Activated CD8-positive, alpha-beta memory T cell treated with anti-CD3 and anti-CD28 coated beads for 1 hour (primary cell): ENCODE results near the gene CFAP52.
"Not testable (repeated sequence)": the region's sequence is repeated elsewhere in the genome, so short reads cannot be mapped to it uniquely, and the experiment has no call there.

Experiments
- DNase-seq, 2 donors: peaks; one replicate each; pipeline ENCODE4 v3.0.0-alpha.2; 2020; ENCODE audit warnings: low read depth in 1 of 2; ENCODE audit errors: extremely low read depth in 1 of 2

CFAP52 gene, protein sequence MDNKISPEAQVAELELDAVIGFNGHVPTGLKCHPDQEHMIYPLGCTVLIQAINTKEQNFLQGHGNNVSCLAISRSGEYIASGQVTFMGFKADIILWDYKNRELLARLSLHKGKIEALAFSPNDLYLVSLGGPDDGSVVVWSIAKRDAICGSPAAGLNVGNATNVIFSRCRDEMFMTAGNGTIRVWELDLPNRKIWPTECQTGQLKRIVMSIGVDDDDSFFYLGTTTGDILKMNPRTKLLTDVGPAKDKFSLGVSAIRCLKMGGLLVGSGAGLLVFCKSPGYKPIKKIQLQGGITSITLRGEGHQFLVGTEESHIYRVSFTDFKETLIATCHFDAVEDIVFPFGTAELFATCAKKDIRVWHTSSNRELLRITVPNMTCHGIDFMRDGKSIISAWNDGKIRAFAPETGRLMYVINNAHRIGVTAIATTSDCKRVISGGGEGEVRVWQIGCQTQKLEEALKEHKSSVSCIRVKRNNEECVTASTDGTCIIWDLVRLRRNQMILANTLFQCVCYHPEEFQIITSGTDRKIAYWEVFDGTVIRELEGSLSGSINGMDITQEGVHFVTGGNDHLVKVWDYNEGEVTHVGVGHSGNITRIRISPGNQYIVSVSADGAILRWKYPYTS

DNA sequence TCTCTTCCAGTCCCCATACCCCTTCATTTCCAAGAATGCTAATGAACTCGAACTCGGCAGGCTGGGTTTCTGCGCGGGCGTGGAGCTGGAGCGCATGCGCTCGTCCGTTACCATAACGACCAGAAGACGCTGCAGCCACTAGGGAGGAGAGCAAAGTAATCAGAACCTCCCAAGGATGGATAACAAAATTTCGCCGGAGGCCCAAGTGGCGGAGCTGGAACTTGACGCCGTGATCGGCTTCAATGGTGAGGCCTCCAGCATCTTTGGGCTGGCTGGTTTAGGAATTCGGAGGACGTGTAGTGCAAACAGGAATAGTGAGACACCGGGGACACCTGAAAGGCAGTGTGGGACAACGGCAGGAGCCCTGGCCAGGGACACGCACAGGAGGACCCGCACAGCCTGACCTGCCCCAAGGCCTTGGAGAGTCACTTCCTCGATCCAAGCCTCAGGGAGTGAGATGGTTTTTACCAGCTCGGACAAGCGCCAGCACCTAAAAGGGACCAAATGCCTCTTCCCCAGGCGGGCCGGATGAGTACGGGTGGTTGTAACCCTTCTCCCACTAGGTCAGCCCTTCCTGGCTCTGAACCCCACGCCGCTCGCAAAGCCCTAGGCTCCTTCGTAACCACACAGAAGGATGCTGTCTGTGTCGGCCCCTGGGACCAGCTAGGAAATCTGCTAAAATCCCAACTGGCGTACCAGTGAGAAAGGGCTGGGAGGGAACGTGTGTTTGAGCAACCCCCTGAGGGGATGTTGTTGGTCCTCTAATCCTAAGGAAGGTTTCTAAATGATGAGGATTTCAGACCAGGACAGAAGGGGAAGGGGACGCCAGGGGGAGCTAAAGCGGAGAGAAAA, at the start of gene CFAP52:
CFAP52 (plus strand) TSS at position 122 of the 852 bp plus-strand sequence; CDS start at position 176, 54 bp downstream.
- DNase-seq: peak; percentile 26 to 61

DNA sequence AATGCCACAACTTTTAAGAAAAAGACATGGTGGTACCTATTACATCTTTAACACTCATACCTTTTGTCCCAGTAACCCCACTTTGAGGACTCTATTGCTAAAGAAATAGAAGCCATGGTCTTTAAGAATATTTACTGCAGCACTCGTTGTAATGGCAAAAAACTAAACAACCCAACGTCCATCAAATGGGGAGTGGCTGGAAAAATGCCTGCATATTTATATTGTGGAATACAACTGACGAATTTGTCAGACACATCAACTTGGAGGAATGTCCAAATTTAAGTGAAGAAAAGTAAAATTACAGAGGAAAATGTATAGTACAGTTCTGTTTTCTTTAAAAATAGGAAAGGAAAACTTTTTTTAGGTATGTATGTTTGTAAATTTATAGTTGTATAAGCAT, 48.7 kb upstream of the CFAP52 start:
- no peak for DNase-seq

DNA sequence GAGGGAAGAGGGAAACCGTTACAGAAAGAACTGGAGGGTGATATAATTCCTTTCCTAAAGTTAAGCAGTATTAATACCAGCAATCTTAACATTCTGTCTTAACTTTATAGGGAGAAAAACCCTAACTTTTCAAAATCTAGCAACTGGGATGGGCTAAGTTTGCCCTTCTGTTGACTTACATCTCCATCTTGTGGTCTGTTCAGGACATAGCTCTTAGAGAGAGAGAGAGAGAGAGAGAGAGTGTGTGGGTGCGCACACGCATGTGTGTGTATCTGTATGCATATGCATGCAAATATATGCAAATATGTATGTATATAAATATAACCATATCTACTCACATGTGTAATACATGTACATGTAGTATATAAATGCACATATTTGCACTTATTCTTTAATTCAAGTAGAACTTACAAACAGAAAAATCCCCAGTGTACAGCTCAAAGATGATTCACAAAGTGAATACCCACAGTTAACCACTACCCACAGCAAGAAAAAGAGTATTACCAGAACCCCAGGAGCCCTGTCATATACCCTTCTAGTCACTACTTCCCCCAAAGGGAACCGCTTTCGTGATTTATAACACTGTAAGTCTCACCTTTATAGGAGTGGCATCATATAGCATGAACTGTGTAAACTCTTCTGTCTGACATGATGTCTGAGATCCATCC, 47.3 kb upstream of the CFAP52 start:
- DNase-seq: no peak

DNA sequence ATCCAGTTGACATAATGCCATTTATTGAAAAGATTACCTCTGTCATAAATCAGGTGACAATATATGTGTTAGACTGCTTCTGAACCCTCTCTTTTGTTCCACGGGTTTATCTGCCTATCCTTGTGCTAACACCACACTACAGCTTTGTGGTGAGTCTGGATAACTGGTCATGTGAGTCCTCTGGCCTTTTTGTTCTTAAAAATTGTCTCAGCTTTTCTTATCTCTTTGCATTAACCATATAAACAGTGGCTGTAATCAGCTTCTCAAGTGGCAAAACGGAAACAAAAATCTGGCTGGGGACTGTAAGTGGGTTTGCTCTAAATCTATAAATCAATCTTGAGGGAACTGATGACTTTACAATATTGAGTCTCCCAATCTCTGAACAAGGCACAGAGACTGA, 45.4 kb upstream of the CFAP52 start:
- DNase-seq: no peak

DNA sequence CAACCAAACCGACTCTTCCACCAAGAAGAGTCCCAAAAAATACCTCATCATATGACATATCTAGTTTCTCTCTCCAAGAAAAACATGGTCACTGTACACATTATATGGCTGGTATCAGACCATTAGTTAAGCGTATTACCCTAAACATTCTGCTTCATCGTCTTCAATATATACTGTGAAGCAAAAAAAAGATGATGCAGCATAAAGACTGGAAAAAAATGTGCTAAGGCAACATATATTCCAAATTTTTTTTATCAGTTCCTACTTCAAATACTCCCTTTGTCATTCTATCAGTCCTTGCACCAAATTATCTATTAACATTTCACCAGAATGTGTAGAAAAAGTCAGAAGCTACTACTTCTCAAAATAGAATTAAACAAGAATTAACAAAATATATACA, 43.7 kb upstream of the CFAP52 start:
- DNase-seq: no peak

DNA sequence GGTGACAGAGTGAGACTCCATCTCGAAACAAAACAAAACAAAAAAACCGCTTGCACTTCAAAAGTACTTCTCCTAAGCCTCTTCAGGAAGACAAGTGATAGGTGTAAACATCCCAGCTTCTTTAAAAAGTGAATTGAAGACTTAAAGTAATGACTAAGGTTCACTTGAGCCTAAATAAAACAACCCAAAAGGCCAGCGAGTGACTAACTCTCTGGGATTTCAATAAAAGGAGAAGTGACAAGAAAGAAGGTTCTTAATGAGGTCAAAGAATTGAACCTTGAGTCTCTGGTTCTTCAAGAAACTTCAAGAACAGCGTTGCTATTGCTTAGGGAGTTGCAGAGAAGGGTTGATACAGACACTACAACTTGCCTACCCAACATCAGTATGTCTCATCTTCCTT, 43.0 kb upstream of the CFAP52 start:
- no peak for DNase-seq

DNA sequence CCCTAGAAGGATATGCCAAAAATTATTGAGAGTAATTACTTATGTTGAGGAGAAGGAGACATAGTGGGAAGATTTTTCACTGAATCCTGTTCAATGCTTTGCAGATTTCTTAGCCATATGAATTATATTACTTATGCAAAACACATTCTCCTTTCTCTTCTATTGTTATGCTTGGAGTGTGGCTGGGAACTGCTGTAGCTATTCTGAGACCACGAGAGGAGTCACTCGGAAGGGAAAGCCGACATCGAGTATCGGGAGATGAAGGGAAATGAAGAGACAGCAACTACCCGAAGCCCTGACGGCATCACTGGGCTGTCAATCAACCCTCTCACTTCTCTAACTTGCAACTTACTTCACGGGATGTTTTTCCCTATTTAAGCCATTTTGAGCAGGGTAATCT, 40.4 kb upstream of the CFAP52 start:
- DNase-seq: no peak

DNA sequence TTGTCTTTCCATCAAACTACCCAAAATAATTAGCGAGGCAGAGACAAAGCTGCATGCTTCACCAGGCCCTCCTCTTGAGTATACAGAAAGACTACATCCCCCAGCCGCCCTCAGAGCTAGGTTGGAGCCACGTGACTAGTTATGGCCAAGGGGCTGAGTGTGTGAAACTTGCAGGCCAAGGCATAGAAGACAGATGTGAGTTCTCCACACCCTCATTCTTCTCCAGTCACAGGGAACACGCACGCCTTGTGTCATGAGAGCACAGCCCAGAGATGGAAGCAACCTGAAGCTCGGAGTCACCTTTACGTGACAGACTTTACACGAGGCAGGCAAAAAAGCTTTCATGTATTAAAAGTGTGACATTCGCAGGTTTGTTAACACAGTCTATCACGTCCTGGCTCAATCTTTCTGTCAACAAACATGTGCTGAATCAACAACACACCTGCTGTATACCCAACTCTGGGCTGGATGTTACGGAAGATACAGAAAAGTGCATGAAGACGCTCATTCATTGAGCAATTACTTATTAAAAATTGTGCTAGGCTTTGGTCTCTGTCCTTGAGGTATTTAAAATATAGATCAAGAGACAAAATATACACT, 39.2 kb upstream of the CFAP52 start:
- no peak for DNase-seq

DNA sequence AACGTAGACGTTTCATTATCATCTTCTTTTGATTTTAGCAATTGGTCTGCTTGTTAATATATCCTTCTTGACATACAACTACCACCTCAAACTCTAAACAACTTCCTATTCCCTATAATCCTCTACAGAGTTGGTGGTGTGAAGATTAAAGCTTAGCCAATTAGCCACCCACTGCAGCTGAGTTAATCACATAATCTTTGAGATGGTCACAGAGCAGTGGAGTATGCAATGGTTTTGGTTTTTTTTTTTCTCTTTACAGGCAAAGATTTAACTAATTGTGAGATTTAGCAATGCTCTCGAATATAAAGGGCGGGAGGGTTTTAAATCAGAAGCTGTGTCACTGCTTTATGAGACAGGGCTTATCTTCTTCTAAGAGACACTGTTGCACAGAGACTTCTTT, 37.8 kb upstream of the CFAP52 start:
- DNase-seq: no peak

DNA sequence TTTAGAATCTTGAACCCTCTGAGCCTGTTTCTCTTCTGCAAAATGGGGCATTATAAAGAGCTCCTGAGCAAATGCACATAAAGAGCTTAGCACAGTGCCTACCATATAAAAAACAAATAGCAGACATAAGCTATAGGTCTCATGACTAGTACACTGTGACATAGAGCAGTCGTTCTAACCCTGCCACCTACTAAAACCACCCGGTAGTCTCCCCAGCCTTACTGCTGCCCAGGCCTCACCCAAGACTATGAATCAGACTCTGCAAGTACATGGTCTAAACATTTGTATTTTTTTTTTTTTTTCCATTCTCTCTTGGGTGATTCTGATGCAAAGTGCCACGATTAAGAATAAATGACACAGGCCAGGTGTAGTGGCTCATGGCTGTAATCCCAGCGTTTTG, 34.7 kb upstream of the CFAP52 start:
- no peak for DNase-seq

DNA sequence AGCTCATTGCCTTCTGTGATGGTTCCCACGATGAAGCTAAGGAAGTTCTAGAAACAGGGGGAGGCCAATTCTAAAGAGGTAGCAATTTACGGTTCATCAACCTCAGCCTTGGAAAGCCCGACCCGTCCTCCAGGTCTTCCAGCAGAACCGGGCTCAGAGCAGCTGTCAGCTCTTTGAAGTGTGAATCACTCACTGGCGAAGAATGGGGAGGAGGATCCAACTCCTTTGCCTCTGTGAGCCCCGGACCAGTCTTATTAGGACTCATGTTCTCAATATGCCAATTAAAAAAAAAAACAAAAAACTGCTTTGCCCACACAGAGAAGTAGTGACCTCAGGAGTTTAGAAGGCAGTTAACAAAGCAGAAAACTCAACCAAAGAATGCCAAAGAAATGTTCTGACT, 32.2 kb upstream of the CFAP52 start:
- DNase-seq: no peak

DNA sequence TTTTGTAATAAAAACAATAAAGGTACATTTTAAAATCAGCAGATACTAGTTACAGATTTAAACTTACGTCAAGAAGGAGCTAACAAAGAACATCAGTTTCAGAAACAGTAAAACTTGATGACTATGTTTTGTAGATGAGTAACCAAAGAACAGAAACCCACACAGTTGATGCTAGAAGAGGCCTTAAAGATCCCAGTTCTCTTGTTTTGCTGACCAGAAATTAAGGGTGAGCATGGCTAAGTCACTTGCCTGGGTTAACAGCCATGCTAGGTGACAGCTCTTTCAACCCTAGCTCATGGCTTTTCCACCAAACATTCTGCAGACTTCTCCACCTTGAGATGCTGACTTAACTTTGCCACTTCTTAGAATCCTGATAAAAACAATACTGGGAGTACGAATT, 27.2 kb upstream of the CFAP52 start:
- no peak for DNase-seq

DNA sequence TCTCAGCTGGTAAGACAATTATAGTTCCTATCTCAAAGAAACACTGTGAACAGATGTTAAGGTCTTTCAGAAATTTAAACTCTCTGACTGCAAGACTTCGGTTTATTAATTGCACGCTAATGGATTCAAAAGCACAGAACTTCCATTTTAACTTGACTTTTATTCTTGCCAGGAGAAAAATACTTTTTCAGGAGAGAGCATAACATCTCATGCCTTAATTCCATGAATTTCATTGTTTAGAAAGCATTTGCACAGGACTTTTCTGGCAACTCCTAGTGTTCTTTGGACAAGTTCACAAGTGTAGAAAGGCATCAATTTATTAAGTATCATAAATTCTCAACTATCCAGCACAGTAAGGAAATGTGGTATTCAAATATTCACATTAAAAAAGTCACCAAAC, 23.3 kb upstream of the CFAP52 start:
- DNase-seq: no peak

DNA sequence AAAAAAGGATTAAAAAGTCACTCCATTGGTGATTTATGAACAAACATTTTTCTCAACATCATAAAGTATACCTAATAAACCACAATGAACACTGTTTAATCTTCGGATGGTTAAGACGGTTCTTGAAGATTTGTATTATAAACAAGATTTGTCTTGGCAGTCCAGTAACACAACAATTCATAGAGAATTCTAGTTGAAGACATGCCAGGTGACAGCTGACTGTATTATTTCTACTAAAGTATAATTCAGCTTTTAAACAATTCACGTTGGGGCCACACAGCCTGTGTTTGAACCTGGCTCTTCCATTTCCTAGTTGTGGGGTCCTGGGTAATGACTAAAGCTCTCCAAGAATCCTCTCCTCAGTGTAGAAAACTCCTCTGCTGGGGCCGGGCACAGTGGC, 22.8 kb upstream of the CFAP52 start:
- DNase-seq: no peak

DNA sequence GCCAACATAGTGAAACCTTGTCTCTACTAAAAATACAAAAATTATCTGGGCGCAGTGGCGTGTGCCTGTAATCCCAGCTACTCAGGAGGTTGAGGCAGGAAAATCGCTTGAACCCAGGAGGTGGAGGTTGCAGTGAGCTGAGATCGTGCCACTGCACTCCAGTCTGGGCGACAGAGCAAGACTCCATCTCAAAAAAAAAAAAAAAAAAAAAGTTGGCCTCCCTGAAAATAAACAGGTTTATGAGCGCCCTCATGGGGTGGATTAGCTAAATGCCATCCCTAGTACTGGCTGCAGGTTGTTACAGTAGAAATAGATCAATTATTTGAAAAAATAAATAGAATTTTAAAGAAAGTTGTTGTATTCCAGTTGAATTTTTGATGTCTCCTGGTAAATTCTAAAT, 21.7 kb upstream of the CFAP52 start:
- not testable (repeated sequence) for DNase-seq

DNA sequence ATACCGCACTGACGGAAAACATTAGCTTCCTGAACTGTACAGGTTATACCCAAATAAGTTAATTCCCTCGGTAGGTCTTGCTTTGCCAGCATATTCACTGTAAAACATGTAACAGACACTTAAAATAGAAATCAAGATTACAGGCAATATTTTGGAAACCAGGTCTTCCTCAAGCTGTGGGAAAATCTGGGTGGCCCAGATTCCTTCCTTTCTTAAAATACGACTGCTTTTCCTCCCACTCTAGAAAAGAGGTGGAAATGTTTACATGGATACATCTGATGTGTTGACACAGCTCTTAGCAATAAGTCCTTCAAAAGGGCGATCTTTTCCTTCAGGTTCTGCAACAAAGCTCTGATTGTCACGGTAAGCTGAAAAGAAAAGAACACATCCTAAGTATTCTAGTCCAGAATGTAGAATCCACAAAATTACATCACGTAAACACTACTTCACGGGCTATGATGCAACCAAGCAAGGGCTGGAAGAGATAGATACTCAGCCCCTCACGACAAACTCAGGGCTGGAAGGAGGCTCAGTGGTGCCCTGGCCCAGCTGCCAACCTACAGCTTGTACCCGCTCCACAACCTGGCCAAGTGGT, 19.2 kb upstream of the CFAP52 start:
- DNase-seq: no peak

DNA sequence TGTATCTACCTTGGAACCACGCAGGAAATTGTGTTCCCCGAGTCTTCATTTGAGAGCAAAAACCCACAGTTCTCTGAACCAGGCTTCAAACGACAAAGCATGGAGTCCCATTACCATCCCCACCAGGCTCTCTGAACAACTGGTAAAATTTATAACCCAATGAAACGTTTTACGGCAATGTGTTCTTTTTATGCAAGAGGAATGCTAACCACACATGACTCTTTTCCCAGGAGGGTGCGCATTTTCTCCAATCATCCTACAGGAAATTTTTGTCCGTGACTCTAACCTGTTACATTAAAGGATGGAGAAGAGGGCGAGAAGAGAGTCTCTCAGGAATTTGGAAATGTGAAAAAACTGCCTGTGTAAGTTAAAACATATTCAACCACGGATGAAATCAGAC, 18.6 kb upstream of the CFAP52 start:
- no peak for DNase-seq

DNA sequence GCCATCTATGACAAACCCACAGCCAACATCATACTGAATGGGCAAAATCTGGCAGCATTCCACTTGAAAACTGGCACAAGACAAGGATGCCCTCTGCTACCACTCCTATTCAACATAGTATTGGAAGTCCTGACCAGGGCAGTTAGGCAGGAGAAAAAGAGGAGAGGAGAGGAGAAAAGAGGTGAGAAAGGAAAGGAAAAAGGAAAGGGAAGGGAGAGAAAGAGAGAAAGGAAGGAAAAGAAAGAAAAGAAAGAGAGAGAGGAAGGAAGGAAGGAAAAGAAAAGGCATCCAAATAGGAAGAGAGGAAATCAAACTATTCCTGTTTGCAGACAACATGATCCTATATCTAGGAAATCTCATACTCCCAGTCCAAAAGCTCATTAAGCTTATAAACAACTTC, 12.3 kb upstream of the CFAP52 start:
- DNase-seq: no peak

DNA sequence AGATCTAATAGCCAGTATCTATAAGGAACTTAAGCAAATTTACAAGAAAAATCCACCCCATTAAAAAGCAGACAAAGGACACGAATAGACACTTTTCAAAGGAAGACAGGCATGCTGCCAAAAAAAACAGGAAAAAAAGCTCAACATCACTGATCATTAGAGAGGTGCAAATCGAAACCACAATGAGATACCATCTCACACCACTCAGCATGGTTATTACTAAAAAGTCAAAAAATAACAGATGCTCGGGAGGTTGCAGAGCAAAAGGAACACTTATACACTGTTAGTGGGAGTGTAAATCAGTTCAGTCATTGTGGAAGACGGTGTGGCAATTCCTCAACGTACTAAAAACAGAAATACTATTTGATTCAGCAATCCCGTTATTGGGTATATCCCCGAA, 10.4 kb upstream of the CFAP52 start:
- no peak for DNase-seq

DNA sequence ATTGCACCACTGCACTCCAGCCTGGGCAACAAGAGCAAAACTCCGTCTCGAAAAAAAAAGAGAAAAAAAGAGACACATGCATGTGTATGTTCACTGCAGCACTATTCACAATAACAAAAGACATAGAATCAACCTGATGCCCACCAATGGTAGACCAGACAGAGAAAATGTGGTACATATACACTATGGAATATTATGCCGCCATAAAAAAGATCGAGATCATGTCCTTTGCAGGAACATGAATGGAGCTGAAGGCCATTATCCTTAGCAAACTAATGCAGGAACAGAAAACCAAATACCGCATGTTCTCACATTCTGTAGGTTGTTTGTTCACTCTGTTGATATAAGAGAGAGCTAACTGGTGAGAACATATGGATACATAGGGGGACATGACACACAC, 9.7 kb upstream of the CFAP52 start:
- not testable (repeated sequence) for DNase-seq
